NCI-H2029 (cell line): Measurements from ENCODE around the gene NDUFC1.

Experiments
- DNase-seq: peaks from one replicate; lab custom pipeline; 2025; lab: John Stamatoyannopoulos, UW

NDUFC1 gene

GRCh38 chr4:139247241-139247640, 55.0 kb downstream of the NDUFC1 start:
- no peak for DNase-seq

- no peak for DNase-seq
Observed at GRCh38 chr4:139246166-139246565, 56.1 kb downstream of the NDUFC1 start.

GRCh38 chr4:139245590-139245989, 56.7 kb downstream of the NDUFC1 start:
- no peak for DNase-seq

GRCh38 chr4:139243448-139244365, 58.6 kb downstream of the NDUFC1 start:
- no peak for DNase-seq

GRCh38 chr4:139242511-139243051, 59.7 kb downstream of the NDUFC1 start:
- no peak for DNase-seq

GRCh38 chr4:139241784-139242151, 60.5 kb downstream of the NDUFC1 start:
- no peak for DNase-seq

- DNase-seq: no peak
Observed at GRCh38 chr4:139241086-139241783, 61.0 kb downstream of the NDUFC1 start.
